LoVo (cell line): ENCODE measurements around the gene CHAC1.

Experiments
- DNase-seq: peaks from one replicate; pipeline ENCODE4 v3.0.0-alpha.2; 2016; ENCODE audit warnings: low spot score

CHAC1 gene

GRCh38 chr15:40985541-40986330, 32.5 kb downstream of the CHAC1 start:
- no peak for DNase-seq

- DNase-seq: no peak
These were observed 33.5 kb downstream of the CHAC1 start for GRCh38 chr15:40986820-40987219.

DNA sequence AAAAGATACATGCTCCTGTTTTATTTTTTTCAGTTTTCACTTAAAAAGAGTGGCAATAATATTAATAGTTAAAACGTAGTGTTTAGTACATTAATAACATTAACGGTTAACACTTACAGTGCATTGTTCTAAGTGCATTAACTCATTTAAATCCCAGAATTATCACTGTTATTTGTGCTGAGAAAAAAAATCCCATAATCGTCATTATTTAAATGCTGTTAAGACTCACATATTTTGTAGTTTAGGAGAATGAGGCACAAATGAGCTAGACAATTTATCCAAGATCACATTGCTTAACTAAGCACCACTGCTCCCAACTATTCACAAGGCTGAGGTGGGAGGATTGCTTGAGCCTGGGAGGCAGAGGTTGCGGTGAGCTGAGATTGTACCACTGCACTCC, 34.9 kb downstream of the CHAC1 start:
- no peak for DNase-seq

GRCh38 chr15:40990080-40990479, 36.8 kb downstream of the CHAC1 start:
- DNase-seq: no peak

- no peak for DNase-seq
These were observed 37.5 kb downstream of the CHAC1 start for GRCh38 chr15:40990789-40991188.

DNA sequence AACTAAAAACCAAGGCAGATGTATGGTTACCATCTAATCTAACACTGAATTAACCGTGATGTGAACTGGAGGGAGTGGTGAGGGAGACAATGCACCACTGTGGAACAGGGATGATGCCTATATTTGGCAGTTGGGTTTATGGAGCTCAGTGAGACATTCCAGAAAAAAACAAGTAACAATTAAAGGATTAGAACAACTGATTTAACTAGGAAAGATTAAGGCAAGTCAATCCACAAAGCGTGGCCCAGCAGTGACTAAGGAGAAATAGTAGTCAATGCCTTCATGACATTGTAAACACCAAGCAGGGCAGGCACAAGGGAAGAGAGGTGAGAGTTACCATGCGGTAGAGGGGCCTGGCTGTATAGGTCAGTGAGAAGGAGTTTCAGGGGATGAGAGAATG, 38.1 kb downstream of the CHAC1 start:
- DNase-seq: no peak

DNA sequence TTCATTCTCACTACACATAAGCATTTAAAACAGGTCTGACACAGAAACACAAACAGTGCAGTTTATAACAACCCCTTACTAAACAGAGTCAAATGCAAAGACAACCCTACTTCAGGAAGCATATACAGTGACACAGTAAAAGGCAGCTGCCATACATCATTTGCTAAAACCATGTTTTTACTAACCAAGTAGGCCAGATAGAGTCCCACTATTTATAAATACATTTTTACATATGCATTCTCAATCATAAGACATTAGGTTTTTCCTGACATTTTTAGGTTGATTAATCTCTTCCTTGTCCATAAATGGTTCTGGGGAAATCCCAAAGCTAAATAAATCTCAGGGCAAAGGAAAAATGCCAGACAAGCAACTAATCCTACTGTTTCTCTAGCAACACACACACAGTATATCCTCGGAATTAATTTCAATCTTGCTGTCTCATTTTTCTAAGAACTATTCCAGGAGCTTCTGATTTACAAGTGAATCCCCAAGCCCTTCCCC, 39.0 kb downstream of the CHAC1 start:
- DNase-seq: no peak

GRCh38 chr15:40992825-40993224, 39.6 kb downstream of the CHAC1 start:
- no peak for DNase-seq

- DNase-seq: no peak
These were observed 42.4 kb downstream of the CHAC1 start for GRCh38 chr15:40995656-40996055.

GRCh38 chr15:40999190-40999589, 45.9 kb downstream of the CHAC1 start:
- no peak for DNase-seq

DNA sequence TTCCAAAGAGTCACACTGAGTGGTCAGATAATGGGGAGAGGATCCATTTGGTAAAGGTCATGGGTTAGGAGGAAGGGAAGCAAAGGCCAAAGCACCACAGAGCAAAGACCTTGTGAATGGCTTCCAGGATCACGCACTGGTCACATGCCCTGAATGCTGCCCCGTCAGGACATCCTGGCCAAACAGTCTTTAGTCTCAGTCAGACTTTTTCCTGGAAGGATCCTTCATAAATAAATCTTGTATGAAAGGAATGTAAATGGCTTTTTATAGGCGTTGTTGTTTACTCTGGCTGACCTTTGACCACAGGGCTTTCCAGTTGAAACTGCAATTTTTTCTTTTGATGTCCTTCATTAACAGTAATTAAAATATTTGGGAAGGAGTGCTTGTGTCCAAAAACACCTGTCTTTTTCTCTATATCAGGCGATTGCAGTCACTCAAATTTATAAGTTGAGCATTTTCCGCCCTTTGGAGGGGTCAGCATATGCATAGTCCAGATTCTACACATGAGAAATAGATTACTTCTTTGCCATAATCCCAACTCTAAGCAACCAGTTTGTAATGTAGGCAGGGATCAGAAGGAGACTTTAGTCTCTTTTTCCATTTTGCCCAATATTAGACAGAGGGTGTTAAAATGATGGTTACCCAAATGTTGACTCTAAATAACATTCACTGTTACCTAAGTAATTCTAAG, 48.4 kb downstream of the CHAC1 start:
- peak; percentile 81 for DNase-seq

GRCh38 chr15:41004490-41004889, 51.2 kb downstream of the CHAC1 start:
- DNase-seq: no peak
